Dedifferentiated amniotic fluid mesenchymal stem cell (primary cell): Measurements from ENCODE around the gene GRB10.
"Not testable (repeated sequence)": the region's sequence is repeated elsewhere in the genome, so short reads cannot be mapped to it uniquely, and the experiment has no call there.

Source experiments
- DNase-seq: peaks from one replicate; pipeline ENCODE4 v3.0.0-alpha.2; 2016; ENCODE audit errors: extremely low spot score

GRB10 gene

GRCh38 chr7:50554431-50555322 lies 228.0 kb downstream of the GRB10 start:
- no peak for DNase-seq

- DNase-seq: no peak
Observed at GRCh38 chr7:50553973-50554372, 228.7 kb downstream of the GRB10 start.

- no peak for DNase-seq
Observed at GRCh38 chr7:50552921-50553320, 229.8 kb downstream of the GRB10 start.

- DNase-seq: no peak
Observed at GRCh38 chr7:50552139-50552538, 230.6 kb downstream of the GRB10 start.

- not testable (repeated sequence) for DNase-seq
Observed at GRCh38 chr7:50545613-50546012, 237.1 kb downstream of the GRB10 start.

GRCh38 chr7:50544992-50545391 lies 237.7 kb downstream of the GRB10 start:
- no peak for DNase-seq

- DNase-seq: no peak
Observed at GRCh38 chr7:50543776-50544442, 238.8 kb downstream of the GRB10 start.

- no peak for DNase-seq
Observed at GRCh38 chr7:50542132-50542531, 240.6 kb downstream of the GRB10 start.

- DNase-seq: no peak
Observed at GRCh38 chr7:50540785-50541579, 241.7 kb downstream of the GRB10 start.
